ENCODE results near the gene LCE3E. TPM values are rescaled to one million over a fixed set of nuclear protein-coding genes. Genes with fewer than 3 reads are reported as not detected.

The LCE3E gene
- total RNA-seq, 1 experiment from 2014 or later, result not detected

- TF ChIP-seq REST (IDR thresholded peaks at IDR 0.05; ENCODE audit: low read depth), result no peak
- no peak for TF ChIP-seq ELF1 (IDR thresholded peaks at IDR 0.05; ENCODE audit: borderline replicate concordance, low read depth)
- TF ChIP-seq YY1 (IDR thresholded peaks at IDR 0.05; ENCODE audit: extremely low read depth, insufficient replicate concordance, low read depth, low read length), result no peak
- TF ChIP-seq SIN3A (IDR thresholded peaks at IDR 0.05; ENCODE audit: low read depth), result no peak
- no peak for TF ChIP-seq POLR2A (IDR thresholded peaks at IDR 0.05; ENCODE audit: borderline replicate concordance, extremely low read depth, insufficient read depth, insufficient read length)
- TF ChIP-seq FOSL1 (IDR thresholded peaks at IDR 0.05; ENCODE audit: low read depth), result no peak
- TF ChIP-seq JUND (IDR thresholded peaks at IDR 0.05), result no peak
- TF ChIP-seq RAD21 (IDR thresholded peaks at IDR 0.05; ENCODE audit: low read depth), result no peak
These were observed 26.7 kb downstream of the LCE3E start (continued) for GRCh38 chr1:152539901-152540300.

GRCh38 chr1:152537496-152537895 is 29.1 kb downstream of the LCE3E start:
- H3K27ac ChIP-seq (ENCODE audit: low read depth, low read length), result no peak overlapping the region
- H4K20me1 ChIP-seq (ENCODE audit: insufficient read depth), result no peaks in the 10 kb centered on the region
- DNase-seq (ENCODE audit: low read depth, low spot score) (no peak), ATAC-seq (no peak)
- H3K79me2 ChIP-seq (ENCODE audit: insufficient read depth, low read length), result no peaks in the 10 kb centered on the region
- ChIA-PET RAD21 (ENCODE audit: low non-redundant PET in 1 of 2, low total read pairs in 2 of 2, uncharacterized antibody in 2 of 2, unreplicated experiment in 2 of 2) (no interaction called here), POLR2A (no interaction called here), CTCF (no interaction called here)
- H3K9ac ChIP-seq (ENCODE audit: low read length), result no peak overlapping the region
- no peak overlapping the region for H3K4me3 ChIP-seq (replicated peaks in 1 of 2; ENCODE audit: low read depth in 1 of 2, low read length in 2 of 2)
- no peak overlapping the region for H3K4me2 ChIP-seq (ENCODE audit: low read length)
- TF ChIP-seq JUND (IDR thresholded peaks at IDR 0.05), result no peak
- no peak for TF ChIP-seq ZFX (IDR thresholded peaks at IDR 0.05)
- no peak for TF ChIP-seq ZNF274 (IDR thresholded peaks at IDR 0.05; ENCODE audit: low read depth, low read length)
- no peak for TF ChIP-seq EGR1 (IDR thresholded peaks at IDR 0.05; ENCODE audit: low read depth)
- TF ChIP-seq POLR2A (IDR thresholded peaks at IDR 0.05; ENCODE audit: borderline replicate concordance, extremely low read depth, insufficient read depth, insufficient read length), result no peak
- no peak for TF ChIP-seq TCF7L2 (IDR thresholded peaks at IDR 0.05; ENCODE audit: borderline replicate concordance, extremely low read depth, insufficient read depth, insufficient read length)
- TF ChIP-seq CBX3 (IDR thresholded peaks at IDR 0.05; ENCODE audit: low read depth), result no peak
- no peak for TF ChIP-seq RAD21 (IDR thresholded peaks at IDR 0.05; ENCODE audit: low read depth)
- TF ChIP-seq EZH2 (IDR thresholded peaks at IDR 0.05), result no peak
- no peak for TF ChIP-seq EZH2phosphoT487 (IDR thresholded peaks at IDR 0.05; ENCODE audit: borderline replicate concordance)
- TF ChIP-seq ZBTB33 (IDR thresholded peaks at IDR 0.05; ENCODE audit: extremely low read depth, insufficient replicate concordance, low read length), result no peak
- TF ChIP-seq ATF3 (IDR thresholded peaks at IDR 0.05), result no peak
- TF ChIP-seq FOSL1 (IDR thresholded peaks at IDR 0.05; ENCODE audit: low read depth), result no peak
- TF ChIP-seq MAX (IDR thresholded peaks at IDR 0.05), result no peak
- no peaks in the 10 kb centered on the region for H3K36me3 ChIP-seq (ENCODE audit: control insufficient read depth in 1 of 2, insufficient read depth in 2 of 2, low read length in 2 of 2)
- intact Hi-C loops (cut with micrococcal nuclease), result no loop called here
- H3K9me3 ChIP-seq (ENCODE audit: control insufficient read depth in 1 of 2, insufficient read depth in 1 of 2, low read depth in 1 of 2, low read length in 2 of 2), result no peaks in the 10 kb centered on the region
- no TSS peak for BruUV-seq (replicated peaks)
- H3K9me2 ChIP-seq (ENCODE audit: insufficient read depth), result no peaks in the 10 kb centered on the region
- H2AFZ ChIP-seq (ENCODE audit: low read depth, low read length, poor library complexity, severe bottlenecking), result no peak overlapping the region
- H3K4me1 ChIP-seq (ENCODE audit: control insufficient read depth in 1 of 2, insufficient read depth in 2 of 2, low read length in 2 of 2), result no peaks in the 10 kb centered on the region
- H3K27me3 ChIP-seq (ENCODE audit: insufficient read depth, low read length), result no peaks in the 10 kb centered on the region

Measured in HCT116 (cell line).